HG03175 (cell line): ENCODE measurements around the gene SUSD1.
"Not testable (repeated sequence)": the region's sequence is repeated elsewhere in the genome, so short reads cannot be mapped to it uniquely, and the experiment has no call there.

Source experiments
- ATAC-seq: cut with Tn5 transposase; IDR thresholded peaks from one replicate; pipeline ENCODE4 v1.9.1; 2021; ENCODE audit warnings: mild to moderate bottlenecking, moderate library complexity; ENCODE audit not compliant: unreplicated experiment

The SUSD1 gene

GRCh38 chr9:112104401-112104800 lies 70.7 kb downstream of the SUSD1 start:
- no peak for ATAC-seq

- ATAC-seq: no peak
Measured at GRCh38 chr9:112103405-112103804, 71.7 kb downstream of the SUSD1 start.

- peak; percentile 68 for ATAC-seq
Measured at GRCh38 chr9:112097712-112098688, 77.1 kb downstream of the SUSD1 start.

- ATAC-seq: no peak
Measured at GRCh38 chr9:112094948-112095681, 80.0 kb downstream of the SUSD1 start.

GRCh38 chr9:112094241-112094640 lies 80.9 kb downstream of the SUSD1 start:
- ATAC-seq: no peak

GRCh38 chr9:112093870-112094216 lies 81.3 kb downstream of the SUSD1 start:
- ATAC-seq: no peak

- ATAC-seq: no peak
Measured at GRCh38 chr9:112093147-112093869, 81.8 kb downstream of the SUSD1 start.

GRCh38 chr9:112091810-112092209 lies 83.3 kb downstream of the SUSD1 start:
- ATAC-seq: no peak

- no peak for ATAC-seq
Measured at GRCh38 chr9:112087506-112087905, 87.6 kb downstream of the SUSD1 start.

GRCh38 chr9:112086627-112087026 lies 88.5 kb downstream of the SUSD1 start:
- ATAC-seq: no peak

GRCh38 chr9:112084907-112085306 lies 90.2 kb downstream of the SUSD1 start:
- no peak for ATAC-seq

- ATAC-seq: no peak
Measured at GRCh38 chr9:112084334-112084733, 90.8 kb downstream of the SUSD1 start.

- ATAC-seq: no peak
Measured at GRCh38 chr9:112081918-112082729, 93.0 kb downstream of the SUSD1 start.

GRCh38 chr9:112080831-112081542 lies 94.1 kb downstream of the SUSD1 start:
- no peak for ATAC-seq

- ATAC-seq: peak; percentile 78
Measured at GRCh38 chr9:112078432-112078831, 96.7 kb downstream of the SUSD1 start.

- no peak for ATAC-seq
Measured at GRCh38 chr9:112076814-112077213, 98.3 kb downstream of the SUSD1 start.

GRCh38 chr9:112075009-112075378 lies 100.1 kb downstream of the SUSD1 start:
- ATAC-seq: no peak

- peak; percentile 34 for ATAC-seq
Measured at GRCh38 chr9:112074250-112075008, 100.7 kb downstream of the SUSD1 start.

- not testable (repeated sequence) for ATAC-seq
Measured at GRCh38 chr9:112073639-112074173, 101.4 kb downstream of the SUSD1 start.
